HCT116 (cell line): ENCODE data around the gene CD40. TPM values are rescaled to one million over a fixed set of nuclear protein-coding genes. Genes with fewer than 3 reads are reported as not detected.

ENCODE experiments used
- ATAC-seq: fragments of 200-7000 bp; cut with Tn5 transposase; 2 replicates; pipeline ENCODE4 v1.9.1; 2020; ENCODE audit warnings: mild to moderate bottlenecking, moderate library complexity
- BruUV-seq: library from RNA; stranded (reverse); fragments of 400-500 nt; replicated peaks from 2 replicates; lab custom pipeline; 2021; lab: Mats Ljungman, UMichigan
- CTCF ChIA-PET: fragments of 300-600 bp; sonication (Branson Sonifier 250); formaldehyde crosslinking; loops from one replicate; lab custom pipeline; 2021; ENCODE audit warnings: antibody characterized with exemption; lab: Charles Lee
- POLR2A ChIA-PET: fragments of 300-600, 350-600 bp; sonication (Branson Sonifier 250); formaldehyde crosslinking; loops from one replicate; lab custom pipeline; 2021; ENCODE audit warnings: antibody characterized with exemption; lab: Charles Lee
- RAD21 ChIA-PET, 2 experiments: fragments of 300-600 bp; sonication (Branson Sonifier 250); formaldehyde crosslinking; loops; one replicate each; lab custom pipeline; 2023; ENCODE audit warnings: low total read pairs in 2 of 2; ENCODE audit not compliant: uncharacterized antibody in 2 of 2, unreplicated experiment in 2 of 2, low non-redundant PET in 1 of 2; lab: Charles Lee
- DNase-seq: peaks from one replicate; pipeline ENCODE4 v3.0.0-alpha.2; 2010; ENCODE audit warnings: low read depth, low spot score
- H2AFZ ChIP-seq: fragments of 200-600 bp; shearing (Covaris generic), sonication (generic); 2 replicates; pipeline ENCODE4 v1.6.1; 2017; ENCODE audit warnings: low read depth, mixed run types, mixed read lengths, antibody characterized with exemption, low read length; ENCODE audit not compliant: poor library complexity, severe bottlenecking
- H3K27ac ChIP-seq: 2 replicates; pipeline ENCODE4 v1.5.1; 2012; ENCODE audit warnings: low read depth, low read length
- H3K27me3 ChIP-seq: fragments of 200-600 bp; sonication (generic); 2 replicates; pipeline ENCODE4 v1.6.1; 2016; ENCODE audit warnings: mixed run types, low read length, mixed read lengths; ENCODE audit not compliant: insufficient read depth
- H3K36me3 ChIP-seq, 2 experiments: fragments of 200-500 bp in 1 of 2; fragments of 200-600 bp in 1 of 2; sonication (Bioruptor generic) in 1 of 2; sonication (generic) in 1 of 2; 2 replicates each; pipeline versions ENCODE4 v1.5.1 to v1.6.1; 2014 to 2016; ENCODE audit warnings: low read length in 2 of 2, inconsistent platforms in 1 of 2, mixed read lengths in 1 of 2, mixed run types in 1 of 2; ENCODE audit not compliant: insufficient read depth in 2 of 2, control insufficient read depth in 1 of 2
- H3K4me1 ChIP-seq, 2 experiments: fragments of 200-600 bp in 1 of 2; sonication (generic) in 1 of 2; 2 replicates each; pipeline versions ENCODE4 v1.5.1 to v1.6.1; 2012 to 2017; ENCODE audit warnings: low read length in 2 of 2, inconsistent platforms in 1 of 2, mild to moderate bottlenecking in 1 of 2, mixed read lengths in 1 of 2, mixed run types in 1 of 2, moderate library complexity in 1 of 2; ENCODE audit not compliant: insufficient read depth in 2 of 2, control insufficient read depth in 1 of 2
- H3K4me2 ChIP-seq: fragments of 200-600 bp; sonication (generic); 2 replicates; pipeline ENCODE4 v1.6.1; 2017; ENCODE audit warnings: mixed run types, low read length, mixed read lengths
- H3K4me3 ChIP-seq, 2 experiments: fragments of 200-600 bp in 1 of 2; sonication (generic) in 1 of 2; replicated peaks in 1 of 2; 2 replicates each; pipeline ENCODE4 v1.5.1; 2011 to 2016; ENCODE audit warnings: low read length in 2 of 2, control low read depth in 1 of 2, low read depth in 1 of 2, mild to moderate bottlenecking in 1 of 2, mixed read lengths in 1 of 2, mixed run types in 1 of 2
- H3K79me2 ChIP-seq: fragments of 200-600 bp; sonication (generic); 2 replicates; pipeline ENCODE4 v1.6.1; 2017; ENCODE audit warnings: mild to moderate bottlenecking, mixed run types, low read length, moderate library complexity, mixed read lengths; ENCODE audit not compliant: insufficient read depth
- H3K9ac ChIP-seq: fragments of 200-600 bp; sonication (generic); 2 replicates; pipeline ENCODE4 v1.6.1; 2016; ENCODE audit warnings: low read length, mixed read lengths
- H3K9me2 ChIP-seq: fragments of 200-600 bp; sonication (generic), shearing (Covaris generic); 2 replicates; pipeline ENCODE4 v1.6.1; 2017; ENCODE audit warnings: mixed run types, mild to moderate bottlenecking, moderate library complexity; ENCODE audit not compliant: insufficient read depth
- H3K9me3 ChIP-seq, 2 experiments: fragments of 200-500 bp in 1 of 2; fragments of 200-600 bp in 1 of 2; sonication (Bioruptor generic) in 1 of 2; sonication (generic) in 1 of 2; 2 replicates each; pipeline ENCODE4 v1.6.1; 2014 to 2017; ENCODE audit warnings: low read length in 2 of 2, mixed read lengths in 2 of 2, inconsistent platforms in 1 of 2, low read depth in 1 of 2, mild to moderate bottlenecking in 1 of 2, mixed run types in 1 of 2, moderate library complexity in 1 of 2; ENCODE audit not compliant: control insufficient read depth in 1 of 2, insufficient read depth in 1 of 2
- H4K20me1 ChIP-seq: fragments of 200-600 bp; sonication (generic), shearing (Covaris generic); 2 replicates; pipeline ENCODE4 v1.6.1; 2017; ENCODE audit warnings: mixed run types, mild to moderate bottlenecking, moderate library complexity; ENCODE audit not compliant: insufficient read depth
- CBX3 ChIP-seq: IDR thresholded peaks from 2 replicates; pipeline ENCODE4 v1.6.1; 2012; ENCODE audit warnings: low read depth
- CEBPB ChIP-seq: IDR thresholded peaks from 2 replicates; pipeline ENCODE4 v1.6.1; 2012; ENCODE audit warnings: low read depth
- ELF1 ChIP-seq: IDR thresholded peaks from 2 replicates; pipeline ENCODE4 v1.6.1; 2012; ENCODE audit warnings: low read depth, borderline replicate concordance
- EZH2 ChIP-seq: fragments of 200-600 bp; sonication (generic); IDR thresholded peaks from 2 replicates; pipeline ENCODE4 v1.6.1; 2017; ENCODE audit warnings: antibody characterized with exemption, mixed run types
- FOSL1 ChIP-seq: IDR thresholded peaks from 2 replicates; pipeline ENCODE4 v1.6.1; 2012; ENCODE audit warnings: low read depth
- JUND ChIP-seq: IDR thresholded peaks from 2 replicates; pipeline ENCODE4 v1.6.1; 2012
- MAX ChIP-seq: IDR thresholded peaks from 2 replicates; pipeline ENCODE4 v1.6.1; 2012
- POLR2A ChIP-seq: IDR thresholded peaks from 2 replicates; pipeline ENCODE4 v1.7.0; 2011; ENCODE audit warnings: borderline replicate concordance; ENCODE audit not compliant: insufficient read depth, insufficient read length; ENCODE audit errors: extremely low read depth
- RAD21 ChIP-seq: IDR thresholded peaks from 2 replicates; pipeline ENCODE4 v1.6.1; 2012; ENCODE audit warnings: low read depth, mild to moderate bottlenecking
- SIN3A ChIP-seq: IDR thresholded peaks from 2 replicates; pipeline ENCODE4 v1.6.1; 2012; ENCODE audit warnings: low read depth
- SP1 ChIP-seq: IDR thresholded peaks from 2 replicates; pipeline ENCODE4 v1.6.1; 2012; ENCODE audit warnings: low read depth
- SRF ChIP-seq: IDR thresholded peaks from 2 replicates; pipeline ENCODE4 v1.6.1; 2012; ENCODE audit warnings: low read depth
- YY1 ChIP-seq: IDR thresholded peaks from 2 replicates; pipeline ENCODE4 v1.6.1; 2011; ENCODE audit warnings: low read length, low read depth, moderate library complexity, mild to moderate bottlenecking; ENCODE audit not compliant: insufficient replicate concordance; ENCODE audit errors: extremely low read depth
- ZFX ChIP-seq: fragments of 450-650 bp; IDR thresholded peaks from 2 replicates; pipeline ENCODE4 v1.6.1; 2017
- ZNF274 ChIP-seq: fragments of 200-500 bp; sonication (Bioruptor generic); IDR thresholded peaks from 2 replicates; pipeline ENCODE4 v1.6.1; 2014; ENCODE audit warnings: mild to moderate bottlenecking, low read depth, low read length, inconsistent platforms
- intact Hi-C: fragments of 100-400 bp; cut with micrococcal nuclease; formaldehyde crosslinking; loops from 2 replicates; pipeline ENCODE4 v1.10.0; 2022
- total RNA-seq: library from RNA; stranded (reverse); gene quantifications from one replicate; pipeline ENCODE4 v1.2.1, GENCODE V29; 2021; ENCODE audit not compliant: unreplicated experiment
- TF ChIP-seq, protein P1 (sequence below), 3 experiments: fragments of 200-600 bp in 1 of 3; sonication (generic) in 1 of 3; IDR thresholded peaks in 2 of 3; conservative IDR thresholded peaks in 1 of 3; 2 replicates each; pipeline ENCODE4 v1.5.1; 2012 to 2017; ENCODE audit warnings: low read depth in 2 of 3, low read length in 2 of 3, antibody characterized with exemption in 1 of 3, borderline replicate concordance in 1 of 3, control low read depth in 1 of 3, mild to moderate bottlenecking in 1 of 3, mixed read lengths in 1 of 3, mixed run types in 1 of 3, moderate library complexity in 1 of 3; ENCODE audit not compliant: insufficient read depth in 1 of 3
- TF ChIP-seq, protein P2 (sequence below): IDR thresholded peaks from 2 replicates; pipeline ENCODE4 v1.6.1; 2012; ENCODE audit warnings: low read depth

Gene CD40
- total RNA-seq, 1 experiment from 2014 or later: 21.3 TPM

- TF ChIP-seq MAX (no peak), JUND (no peak), ZFX (no peak)
Observed at GRCh38 chr20:46145713-46146112, 27.6 kb downstream of the CD40 start (continued).

DNA sequence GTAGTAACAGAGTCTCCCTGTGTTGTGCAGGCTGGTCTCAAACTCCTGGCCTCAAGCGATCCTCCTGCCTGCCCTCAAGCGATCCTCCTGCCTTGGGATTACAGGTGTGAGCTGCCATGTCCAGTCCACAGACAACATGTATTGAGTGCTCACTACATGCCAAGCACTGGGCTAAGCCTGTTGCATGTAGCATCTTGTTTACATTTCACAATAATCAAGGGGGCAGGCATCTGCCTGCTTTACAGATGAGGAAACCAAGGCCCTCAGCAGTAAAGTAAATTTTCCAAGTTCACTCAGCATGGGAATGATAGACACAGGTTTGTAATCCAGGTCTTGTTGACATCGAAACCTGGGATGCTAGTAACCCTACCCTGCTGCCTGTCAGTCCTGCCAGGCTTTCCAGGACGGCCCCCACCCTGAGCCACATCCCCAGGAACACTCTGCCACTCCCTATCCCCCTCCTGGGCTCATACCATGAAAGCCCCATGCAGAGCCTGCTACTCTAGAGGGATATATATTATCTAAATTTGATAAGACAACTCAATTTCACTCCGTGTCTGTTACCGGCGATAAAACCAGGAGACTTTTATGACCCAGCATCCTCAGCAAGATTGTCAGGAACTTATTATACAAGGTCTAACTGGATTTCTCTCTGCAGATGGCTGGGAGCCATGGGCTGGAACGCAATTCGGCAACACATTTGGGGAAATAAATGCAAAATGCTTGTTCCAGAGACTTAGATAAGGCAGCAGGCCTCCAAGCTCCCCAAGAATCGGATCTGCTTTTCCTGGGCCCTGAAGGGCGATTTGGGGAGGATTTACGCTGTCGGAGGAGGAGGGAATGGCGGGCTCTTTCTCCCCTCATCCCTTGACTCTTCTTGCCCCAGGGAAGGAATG, 30.4 kb downstream of the CD40 start:
- no peaks in the 10 kb centered on the region for H3K9me2 ChIP-seq
- H3K4me2 ChIP-seq: no peak overlapping the region
- no peak overlapping the region for H3K27ac ChIP-seq
- POLR2A ChIA-PET: no interaction called here
- no peak for DNase-seq
- TF ChIP-seq RAD21: no peak
- no peak for TF ChIP-seq ZNF274
- TF ChIP-seq JUND: no peak
- no peak for TF ChIP-seq SRF
- TF ChIP-seq FOSL1: no peak
- no peak for TF ChIP-seq POLR2A
- no peak for TF ChIP-seq YY1
- no peak for TF ChIP-seq SP1
- no peak for TF ChIP-seq MAX
- TF ChIP-seq ELF1: no peak
- TF ChIP-seq EZH2: no peak
- no peak for TF ChIP-seq SIN3A
- no peak for TF ChIP-seq CBX3
- TF ChIP-seq, protein P1, sequence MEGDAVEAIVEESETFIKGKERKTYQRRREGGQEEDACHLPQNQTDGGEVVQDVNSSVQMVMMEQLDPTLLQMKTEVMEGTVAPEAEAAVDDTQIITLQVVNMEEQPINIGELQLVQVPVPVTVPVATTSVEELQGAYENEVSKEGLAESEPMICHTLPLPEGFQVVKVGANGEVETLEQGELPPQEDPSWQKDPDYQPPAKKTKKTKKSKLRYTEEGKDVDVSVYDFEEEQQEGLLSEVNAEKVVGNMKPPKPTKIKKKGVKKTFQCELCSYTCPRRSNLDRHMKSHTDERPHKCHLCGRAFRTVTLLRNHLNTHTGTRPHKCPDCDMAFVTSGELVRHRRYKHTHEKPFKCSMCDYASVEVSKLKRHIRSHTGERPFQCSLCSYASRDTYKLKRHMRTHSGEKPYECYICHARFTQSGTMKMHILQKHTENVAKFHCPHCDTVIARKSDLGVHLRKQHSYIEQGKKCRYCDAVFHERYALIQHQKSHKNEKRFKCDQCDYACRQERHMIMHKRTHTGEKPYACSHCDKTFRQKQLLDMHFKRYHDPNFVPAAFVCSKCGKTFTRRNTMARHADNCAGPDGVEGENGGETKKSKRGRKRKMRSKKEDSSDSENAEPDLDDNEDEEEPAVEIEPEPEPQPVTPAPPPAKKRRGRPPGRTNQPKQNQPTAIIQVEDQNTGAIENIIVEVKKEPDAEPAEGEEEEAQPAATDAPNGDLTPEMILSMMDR (IDR thresholded peaks at IDR 0.05 in 2 of 3, conservative IDR thresholded peaks at IDR 0.05 in 1 of 3; ENCODE audit: borderline replicate concordance in 1 of 3, insufficient read depth in 1 of 3, low read depth in 2 of 3, low read length in 2 of 3): no peak
- TF ChIP-seq, protein P2, sequence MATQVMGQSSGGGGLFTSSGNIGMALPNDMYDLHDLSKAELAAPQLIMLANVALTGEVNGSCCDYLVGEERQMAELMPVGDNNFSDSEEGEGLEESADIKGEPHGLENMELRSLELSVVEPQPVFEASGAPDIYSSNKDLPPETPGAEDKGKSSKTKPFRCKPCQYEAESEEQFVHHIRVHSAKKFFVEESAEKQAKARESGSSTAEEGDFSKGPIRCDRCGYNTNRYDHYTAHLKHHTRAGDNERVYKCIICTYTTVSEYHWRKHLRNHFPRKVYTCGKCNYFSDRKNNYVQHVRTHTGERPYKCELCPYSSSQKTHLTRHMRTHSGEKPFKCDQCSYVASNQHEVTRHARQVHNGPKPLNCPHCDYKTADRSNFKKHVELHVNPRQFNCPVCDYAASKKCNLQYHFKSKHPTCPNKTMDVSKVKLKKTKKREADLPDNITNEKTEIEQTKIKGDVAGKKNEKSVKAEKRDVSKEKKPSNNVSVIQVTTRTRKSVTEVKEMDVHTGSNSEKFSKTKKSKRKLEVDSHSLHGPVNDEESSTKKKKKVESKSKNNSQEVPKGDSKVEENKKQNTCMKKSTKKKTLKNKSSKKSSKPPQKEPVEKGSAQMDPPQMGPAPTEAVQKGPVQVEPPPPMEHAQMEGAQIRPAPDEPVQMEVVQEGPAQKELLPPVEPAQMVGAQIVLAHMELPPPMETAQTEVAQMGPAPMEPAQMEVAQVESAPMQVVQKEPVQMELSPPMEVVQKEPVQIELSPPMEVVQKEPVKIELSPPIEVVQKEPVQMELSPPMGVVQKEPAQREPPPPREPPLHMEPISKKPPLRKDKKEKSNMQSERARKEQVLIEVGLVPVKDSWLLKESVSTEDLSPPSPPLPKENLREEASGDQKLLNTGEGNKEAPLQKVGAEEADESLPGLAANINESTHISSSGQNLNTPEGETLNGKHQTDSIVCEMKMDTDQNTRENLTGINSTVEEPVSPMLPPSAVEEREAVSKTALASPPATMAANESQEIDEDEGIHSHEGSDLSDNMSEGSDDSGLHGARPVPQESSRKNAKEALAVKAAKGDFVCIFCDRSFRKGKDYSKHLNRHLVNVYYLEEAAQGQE: no peak
- no peak for TF ChIP-seq CEBPB
- TF ChIP-seq, all 23 proteins: peak for 0
- no peak overlapping the region for H2AFZ ChIP-seq
- H3K9ac ChIP-seq: no peak overlapping the region
- no peak for ATAC-seq
- no peaks in the 10 kb centered on the region for H4K20me1 ChIP-seq
- intact Hi-C loops: no loop called here
- H3K4me1 ChIP-seq: peaks cover 4 to 5% of the 10 kb centered on the region in 2 experiments; a peak in 3 of 4 replicates
- BruUV-seq: no TSS peak
- CTCF ChIA-PET: no interaction called here
- H3K4me3 ChIP-seq: no peak overlapping the region
- H3K27me3 ChIP-seq: no peaks in the 10 kb centered on the region; the same call in 1 of the 2 replicates
- no peaks in the 10 kb centered on the region for H3K36me3 ChIP-seq
- no peaks in the 10 kb centered on the region for H3K79me2 ChIP-seq
- no peaks in the 10 kb centered on the region for H3K9me3 ChIP-seq
- RAD21 ChIA-PET: no interaction called here
